Activated CD8-positive, alpha-beta memory T cell treated with anti-CD3 and anti-CD28 coated beads, Interleukin-2, amount 10 ng/mL, durations not matched to agents 7 days and 5 days (primary cell): ENCODE data around the gene ZNF80. TPM values are rescaled to one million over a fixed set of nuclear protein-coding genes. Genes with fewer than 3 reads are reported as not detected.

Experiments used
- ATAC-seq: fragments of 150-1000 bp; cut with Tn5 transposase; one replicate; pipeline ENCODE4 v1.10.0; 2021; ENCODE audit warnings: moderate library complexity
- CTCF ChIA-PET: fragments of 350-600 bp; sonication (Branson Sonifier 250); formaldehyde crosslinking; loops from one replicate; lab custom pipeline; 2021; ENCODE audit warnings: antibody characterized with exemption; lab: Charles Lee
- DNase-seq: peaks from one replicate; pipeline ENCODE4 v3.0.0-alpha.2; 2020
- H3K27ac Mint-ChIP-seq: one replicate; pipeline ENCODE4 v1.8.0; 2021; ENCODE audit warnings: mild to moderate bottlenecking, mixed read lengths
- H3K27me3 Mint-ChIP-seq: one replicate; pipeline ENCODE4 v1.8.0; 2021; ENCODE audit warnings: mixed read lengths
- H3K36me3 Mint-ChIP-seq: one replicate; pipeline ENCODE4 v1.8.0; 2021; ENCODE audit warnings: mild to moderate bottlenecking, mixed read lengths
- H3K4me1 Mint-ChIP-seq: one replicate; pipeline ENCODE4 v1.8.0; 2021; ENCODE audit warnings: mixed read lengths
- H3K4me3 Mint-ChIP-seq: one replicate; pipeline ENCODE4 v1.8.0; 2021; ENCODE audit warnings: mild to moderate bottlenecking, moderate library complexity, mixed read lengths
- H3K9me3 Mint-ChIP-seq: one replicate; pipeline ENCODE4 v1.8.0; 2022; ENCODE audit warnings: low read depth, mixed read lengths
- total RNA-seq, 2 experiments: library from RNA; stranded (reverse); gene quantifications; one replicate each; pipeline ENCODE4 v1.2.3, GENCODE V29; 2021

ZNF80 gene
- total RNA-seq, 2 experiments from 2014 or later: 4.5 to 5.5 TPM

GRCh38 chr3:114218006-114218405, 19.4 kb downstream of the ZNF80 start:
- peaks cover 44% of the 10 kb centered on the region for H3K4me1 Mint-ChIP-seq
- no peak overlapping the region for H3K27ac Mint-ChIP-seq

GRCh38 chr3:114217266-114217665, 20.1 kb downstream of the ZNF80 start:
- CTCF ChIA-PET: interaction anchor here (0.5 to 9.2 kb wide), 6 partner anchors 14 to 121 kb away, joined by 3 to 152 read pairs (median 3); partner anchors contain the start of gene TIGIT
- no peaks in the 10 kb centered on the region for H3K27me3 Mint-ChIP-seq
- no peak overlapping the region for H3K4me3 Mint-ChIP-seq
- ATAC-seq (no peak), DNase-seq (no peak)
- H3K27ac Mint-ChIP-seq: no peak overlapping the region
- H3K36me3 Mint-ChIP-seq: peaks cover 7% of the 10 kb centered on the region
- H3K9me3 Mint-ChIP-seq: no peaks in the 10 kb centered on the region
- H3K4me1 Mint-ChIP-seq: peaks cover 43% of the 10 kb centered on the region

More at GRCh38 chr3:114218006-114218405, 19.4 kb downstream of the ZNF80 start:
- Mint-ChIP-seq H3K27me3 (no peaks in the 10 kb centered on the region), H3K9me3 (no peaks in the 10 kb centered on the region), H3K36me3 (peaks cover 7% of the 10 kb centered on the region), H3K4me3 (no peak overlapping the region)
- no peak for ATAC-seq
- DNase-seq: no peak
- CTCF ChIA-PET: interaction anchor here (0.5 to 9.2 kb wide), 5 partner anchors 9 to 121 kb away, joined by 3 to 152 read pairs (median 4); partner anchors contain the start of gene TIGIT

DNA sequence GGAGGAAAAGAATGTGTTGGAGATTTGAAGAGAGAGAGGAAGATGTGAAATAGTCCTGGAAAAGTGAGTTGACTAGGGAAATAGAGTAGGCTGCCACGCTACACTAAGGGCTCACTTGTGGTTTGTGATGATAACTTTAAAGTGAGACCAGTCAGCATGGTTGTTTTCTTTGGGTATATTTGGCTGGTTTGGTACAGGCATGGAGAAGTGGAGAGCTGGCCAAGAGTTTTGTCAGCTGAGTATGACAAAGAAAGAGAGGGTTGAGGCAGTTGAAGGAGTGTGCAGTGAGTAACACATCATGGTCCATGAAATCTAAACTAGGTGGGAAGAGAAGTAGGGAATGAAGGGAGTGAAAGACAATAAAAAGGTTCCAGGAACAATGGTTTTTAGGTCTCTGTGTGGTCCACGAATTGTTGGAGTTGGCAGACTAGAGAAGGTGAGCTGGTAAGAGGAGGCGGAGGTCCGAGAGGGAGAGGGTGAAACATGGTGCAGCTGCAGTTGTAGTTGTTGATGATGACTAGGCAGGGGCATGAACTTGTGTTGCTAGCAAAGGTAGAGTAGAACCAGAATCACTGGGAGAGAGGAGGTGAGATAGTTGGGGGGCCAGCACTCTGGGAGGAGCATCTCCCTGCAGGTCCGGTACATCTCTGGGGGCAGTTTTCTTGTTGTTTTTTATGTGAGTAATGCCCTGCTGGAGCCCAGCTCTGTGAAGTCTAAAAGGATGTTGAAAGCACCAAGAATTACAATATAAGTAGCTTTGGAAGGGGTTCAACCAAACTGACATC, 21.0 kb downstream of the ZNF80 start:
- ATAC-seq (no peak), DNase-seq (no peak)
- no peaks in the 10 kb centered on the region for H3K27me3 Mint-ChIP-seq
- H3K9me3 Mint-ChIP-seq: no peaks in the 10 kb centered on the region
- CTCF ChIA-PET: interaction anchor here (1.0 to 9.2 kb wide), 4 partner anchors 64 to 83 kb away, joined by 3 to 152 read pairs (median 4); partner anchors contain the start of gene TIGIT
- H3K4me3 Mint-ChIP-seq: no peak overlapping the region
- H3K4me1 Mint-ChIP-seq: peaks cover 38% of the 10 kb centered on the region
- H3K36me3 Mint-ChIP-seq: peaks cover 7% of the 10 kb centered on the region
- no peak overlapping the region for H3K27ac Mint-ChIP-seq

- CTCF ChIA-PET: interaction anchor here (0.6 to 9.2 kb wide), 16 partner anchors 8 to 265 kb away, joined by 3 to 152 read pairs (median 6); partner anchors contain the start of genes TIGIT and ZNF80
- ATAC-seq: peak; percentile 69
These were observed 22.6 kb downstream of the ZNF80 start for GRCh38 chr3:114214542-114215341.

DNA sequence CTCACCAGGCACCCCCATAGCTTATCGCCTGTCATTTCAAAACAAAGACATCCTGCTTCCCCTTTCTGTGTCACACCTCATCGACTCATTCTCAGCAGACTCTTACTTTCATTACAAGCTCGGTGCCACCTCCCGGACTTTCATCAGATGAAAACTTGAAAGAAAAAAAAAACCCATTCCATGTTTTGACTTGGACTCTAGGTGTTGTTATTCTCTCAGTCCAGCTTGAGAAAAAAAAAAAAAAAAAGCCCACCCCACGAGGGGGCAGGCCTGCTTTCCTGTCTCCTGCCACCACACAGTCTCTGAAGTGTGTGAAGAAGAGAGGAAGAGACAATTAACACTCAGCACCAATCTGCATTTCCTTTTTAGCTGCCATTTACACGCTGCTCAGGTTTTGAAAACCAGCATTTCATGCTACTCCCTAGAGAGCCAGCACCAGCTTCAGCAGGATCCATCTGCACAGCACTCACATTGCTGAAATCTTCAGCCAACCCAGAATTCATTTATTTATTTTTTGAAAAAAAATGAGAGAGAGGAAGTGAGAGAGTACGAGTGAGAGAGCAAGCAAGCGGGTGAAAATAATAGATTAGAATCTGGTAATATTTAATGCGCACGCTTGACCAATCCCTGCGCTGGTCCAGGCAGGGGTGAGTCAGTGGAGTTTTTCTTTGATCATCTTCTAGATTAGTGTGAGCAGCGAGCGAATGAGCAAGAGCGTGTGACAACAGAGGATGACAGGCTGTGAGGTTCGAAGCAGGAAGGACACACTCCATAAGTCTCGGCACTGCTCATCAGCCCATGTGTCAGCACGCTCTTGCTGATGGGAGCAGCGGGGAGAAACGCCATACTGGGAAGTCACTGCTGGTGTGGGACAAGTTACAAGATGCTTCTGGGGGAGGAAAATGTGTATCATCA, 23.5 kb downstream of the ZNF80 start:
- CTCF ChIA-PET: interaction anchor here (0.7 to 9.2 kb wide), 28 partner anchors 9 to 205 kb away, joined by 3 to 152 read pairs (median 5); partner anchors contain the start of genes TIGIT and ZNF80
- DNase-seq (peak; percentile 88), ATAC-seq (peak; percentile 67)
- peaks cover 17% of the 10 kb centered on the region for H3K4me1 Mint-ChIP-seq
- H3K27ac Mint-ChIP-seq: no peak overlapping the region
- H3K27me3 Mint-ChIP-seq: no peaks in the 10 kb centered on the region
- peaks cover 3% of the 10 kb centered on the region for H3K9me3 Mint-ChIP-seq
- no peak overlapping the region for H3K4me3 Mint-ChIP-seq
- H3K36me3 Mint-ChIP-seq: peaks cover 14% of the 10 kb centered on the region

More at GRCh38 chr3:114214542-114215341, 22.6 kb downstream of the ZNF80 start:
- H3K9me3 Mint-ChIP-seq: peaks cover 3% of the 10 kb centered on the region
- no peaks in the 10 kb centered on the region for H3K27me3 Mint-ChIP-seq
- peaks cover 14% of the 10 kb centered on the region for H3K36me3 Mint-ChIP-seq
- no peak overlapping the region for H3K4me3 Mint-ChIP-seq
- peaks cover 22% of the 10 kb centered on the region for H3K4me1 Mint-ChIP-seq
- no peak overlapping the region for H3K27ac Mint-ChIP-seq
- DNase-seq: peak; percentile 82

DNA sequence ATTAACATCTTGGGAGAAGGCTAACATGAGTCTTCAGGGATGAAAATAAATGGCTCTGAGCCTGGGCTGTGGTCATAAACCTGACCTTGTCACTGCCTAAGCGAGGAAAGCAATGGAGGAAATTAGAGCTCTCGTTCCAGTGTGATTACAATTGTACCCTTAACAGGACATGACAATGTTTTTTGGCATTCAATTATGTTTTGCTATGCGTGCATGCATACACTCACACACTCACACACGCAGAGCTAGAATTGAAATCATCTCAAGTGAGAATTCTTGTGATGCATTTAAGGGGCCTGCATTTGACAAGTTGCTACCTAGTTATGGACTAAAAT, 24.1 kb downstream of the ZNF80 start:
- Mint-ChIP-seq H3K27me3 (no peaks in the 10 kb centered on the region), H3K9me3 (peaks cover 3% of the 10 kb centered on the region), H3K27ac (no peak overlapping the region), H3K4me1 (peaks cover 19% of the 10 kb centered on the region), H3K4me3 (no peak overlapping the region), H3K36me3 (peaks cover 14% of the 10 kb centered on the region)
- DNase-seq: no peak
- CTCF ChIA-PET: interaction anchor here (0.7 to 9.2 kb wide), 26 partner anchors 9 to 206 kb away, joined by 3 to 152 read pairs (median 6); partner anchors contain the start of genes TIGIT and ZNF80
- ATAC-seq: no peak

DNA sequence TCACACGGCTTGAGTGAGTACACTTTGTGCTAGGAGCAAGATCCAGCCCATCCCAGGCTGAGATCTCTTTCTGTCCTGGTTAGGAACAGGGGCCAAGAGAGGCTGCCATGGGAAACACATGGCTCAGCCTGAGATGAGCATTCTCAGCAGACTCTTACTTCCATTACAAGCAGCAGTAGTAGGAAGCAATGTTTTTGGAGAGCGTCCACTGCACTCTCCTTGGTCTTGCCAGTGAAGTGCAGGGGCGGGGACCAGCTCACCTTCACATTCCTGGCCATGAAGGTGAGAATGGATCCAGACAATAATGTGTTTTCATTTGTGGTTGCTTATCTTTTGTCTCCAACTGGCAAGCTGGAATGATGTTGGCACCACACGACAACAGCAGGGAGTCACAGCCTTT, 24.7 kb downstream of the ZNF80 start:
- H3K9me3 Mint-ChIP-seq: peaks cover 3% of the 10 kb centered on the region
- H3K4me3 Mint-ChIP-seq: peak overlapping the region; percentile 5
- CTCF ChIA-PET: interaction anchor here (1.0 to 9.2 kb wide), 10 partner anchors 8 to 207 kb away, joined by 3 to 152 read pairs (median 7); partner anchors contain the start of gene TIGIT

GRCh38 chr3:114207768-114208167, 29.6 kb downstream of the ZNF80 start:
- H3K36me3 Mint-ChIP-seq: peaks cover 7% of the 10 kb centered on the region
- CTCF ChIA-PET: interaction anchor here (1.3 to 1.6 kb wide), 2 partner anchors 11 to 211 kb away, joined by 3 to 4 read pairs; no protein-coding TSS in a partner anchor
- H3K4me1 Mint-ChIP-seq: peaks cover 16% of the 10 kb centered on the region
- H3K27ac Mint-ChIP-seq: no peak overlapping the region
- H3K27me3 Mint-ChIP-seq: no peaks in the 10 kb centered on the region
- no peak overlapping the region for H3K4me3 Mint-ChIP-seq
- DNase-seq (no peak), ATAC-seq (peak; percentile 27)
- peaks cover 3% of the 10 kb centered on the region for H3K9me3 Mint-ChIP-seq

More for the DNA sequence above, 24.7 kb downstream of the ZNF80 start:
- H3K27me3 Mint-ChIP-seq: no peaks in the 10 kb centered on the region
- peaks cover 23% of the 10 kb centered on the region for H3K4me1 Mint-ChIP-seq
- peaks cover 12% of the 10 kb centered on the region for H3K36me3 Mint-ChIP-seq
- ATAC-seq (no peak), DNase-seq (no peak)
- no peak overlapping the region for H3K27ac Mint-ChIP-seq

DNA sequence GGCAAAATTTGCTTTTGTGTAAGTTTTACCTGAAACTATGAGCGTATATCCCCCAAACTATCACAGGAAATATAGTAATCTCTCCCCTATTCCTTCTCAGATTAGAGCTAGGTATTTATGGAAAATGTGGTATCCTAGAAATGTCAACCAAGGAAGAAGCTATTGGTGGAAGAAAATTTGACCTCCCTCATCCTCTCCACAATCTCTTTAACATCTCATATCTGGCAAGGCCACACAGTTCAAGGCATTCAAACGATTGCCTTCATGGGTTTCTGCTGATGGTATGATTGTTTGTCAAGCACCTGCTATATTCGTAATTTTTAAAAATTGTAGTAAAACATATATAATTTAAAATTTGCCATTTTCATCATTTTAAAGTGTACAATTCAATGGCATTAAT, 31.0 kb downstream of the ZNF80 start:
- Mint-ChIP-seq H3K27me3 (no peaks in the 10 kb centered on the region), H3K27ac (no peak overlapping the region), H3K9me3 (peaks cover 3% of the 10 kb centered on the region), H3K36me3 (peaks cover 9% of the 10 kb centered on the region), H3K4me1 (peaks cover 10% of the 10 kb centered on the region), H3K4me3 (no peak overlapping the region)
- ATAC-seq (no peak), DNase-seq (no peak)
- CTCF ChIA-PET: interaction anchor here (2.7 kb wide), 1 partner anchor 84 kb away, joined by 11 read pairs; no protein-coding TSS in a partner anchor

DNA sequence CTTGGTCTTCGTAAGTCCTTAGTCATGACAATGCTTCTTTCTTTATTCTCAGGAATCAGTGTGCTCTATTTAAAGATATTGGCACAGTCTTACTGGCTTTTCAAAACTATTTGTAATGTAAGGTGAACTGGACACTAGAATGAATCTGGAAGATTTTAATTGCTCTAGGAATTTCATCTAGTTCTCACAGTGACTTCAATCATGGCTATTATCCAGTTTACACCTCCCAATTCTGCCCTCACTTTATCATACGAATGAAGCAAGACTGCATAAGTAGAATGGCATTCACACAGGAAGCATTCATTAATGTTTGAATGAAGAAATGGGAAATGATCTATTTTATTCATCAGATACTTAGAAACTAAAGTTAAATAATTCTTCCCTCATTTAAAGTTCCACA, 31.8 kb downstream of the ZNF80 start:
- H3K4me3 Mint-ChIP-seq: no peak overlapping the region
- CTCF ChIA-PET: interaction anchor here (2.3 to 2.7 kb wide), 2 partner anchors 8 to 85 kb away, joined by 11 to 12 read pairs; no protein-coding TSS in a partner anchor
- peaks cover under 1% of the 10 kb centered on the region for H3K9me3 Mint-ChIP-seq
- H3K27me3 Mint-ChIP-seq: no peaks in the 10 kb centered on the region
- H3K4me1 Mint-ChIP-seq: peaks cover 10% of the 10 kb centered on the region
- H3K27ac Mint-ChIP-seq: no peak overlapping the region
- H3K36me3 Mint-ChIP-seq: peaks cover 7% of the 10 kb centered on the region
- DNase-seq (no peak), ATAC-seq (no peak)

- H3K9me3 Mint-ChIP-seq: no peaks in the 10 kb centered on the region
- no peak for ATAC-seq
These were observed 42.6 kb downstream of the ZNF80 start for GRCh38 chr3:114194750-114195149.

DNA sequence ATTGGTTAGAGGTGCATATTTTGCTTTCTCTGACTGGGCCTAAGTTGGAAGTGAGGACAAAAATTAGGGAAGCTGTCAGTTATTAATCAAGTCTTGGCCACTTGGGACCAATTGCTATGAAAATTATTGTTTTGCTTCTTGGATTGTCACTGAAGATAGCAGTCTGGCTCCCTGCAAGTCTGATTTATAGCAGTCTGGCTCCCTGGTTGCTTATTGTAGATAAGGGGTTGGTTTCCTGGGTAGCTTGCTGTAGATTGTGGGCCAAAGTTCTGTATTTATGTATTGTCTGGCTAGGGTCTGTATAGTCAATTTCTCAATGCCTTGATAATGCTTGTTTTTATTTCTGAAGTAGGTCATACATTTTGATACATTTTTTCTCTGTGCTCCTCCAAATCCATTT, 45.2 kb downstream of the ZNF80 start:
- Mint-ChIP-seq H3K4me3 (no peak overlapping the region), H3K4me1 (no peaks in the 10 kb centered on the region), H3K27me3 (peaks cover 3% of the 10 kb centered on the region), H3K9me3 (no peaks in the 10 kb centered on the region), H3K27ac (no peak overlapping the region), H3K36me3 (no peaks in the 10 kb centered on the region)
- CTCF ChIA-PET: no interaction called here
- DNase-seq (no peak), ATAC-seq (no peak)

More at GRCh38 chr3:114194750-114195149, 42.6 kb downstream of the ZNF80 start:
- no peak for DNase-seq
- H3K36me3 Mint-ChIP-seq: no peaks in the 10 kb centered on the region
- CTCF ChIA-PET: no interaction called here
- H3K4me3 Mint-ChIP-seq: no peak overlapping the region
- no peaks in the 10 kb centered on the region for H3K27me3 Mint-ChIP-seq
- H3K4me1 Mint-ChIP-seq: no peaks in the 10 kb centered on the region
- no peak overlapping the region for H3K27ac Mint-ChIP-seq
